ENCODE results near the gene LRRC61. TPM values are rescaled to one million over a fixed set of nuclear protein-coding genes. Genes with fewer than 3 reads are reported as not detected.

The LRRC61 gene
- total and polyA plus RNA-seq, 2 of the 13 experiments (the other 11 are each of a cell fraction or from before 2014, with no cell fraction given) = 33.0 to 34.8 TPM

GRCh38 chr7:150368096-150368883 lies 45.1 kb downstream of the LRRC61 start, which contains the start of gene REPIN1 (continued):
- TF ChIP-seq ZNF407 (CRISPR knock-in tag; IDR thresholded peaks at IDR 0.05; ENCODE audit: not compliant biosample characterization) (peak; percentile 80), ZBTB7B (CRISPR knock-in tag; IDR thresholded peaks at IDR 0.05) (peak; percentile 73; the same call in 1 of the 2 replicates), HNRNPH1 (optimal IDR thresholded peaks at IDR 0.05; ENCODE audit: low read depth, low read length) (no peak), MAX (IDR thresholded peaks at IDR 0.05) (peak; percentile 95), ZNF816 (CRISPR knock-in tag; IDR thresholded peaks at IDR 0.05; ENCODE audit: borderline replicate concordance) (peak; percentile 65; the same call in 1 of the 2 replicates), ZNF546 (CRISPR knock-in tag; conservative IDR thresholded peaks at IDR 0.05) (peak; percentile 83; the same call in 1 of the 2 replicates), ZFP82 (CRISPR knock-in tag; IDR thresholded peaks at IDR 0.05; ENCODE audit: borderline replicate concordance) (0 out of 2 replicates have a peak, but pooled peaks have one; percentile 69), BORCS8-MEF2B (CRISPR knock-in tag; IDR thresholded peaks at IDR 0.05) (peak; percentile 85), PHF21A (CRISPR knock-in tag; IDR thresholded peaks at IDR 0.05) (peak; percentile 72), LCORL (IDR thresholded peaks at IDR 0.05) (no peak), LCORL (CRISPR knock-in tag; IDR thresholded peaks at IDR 0.05) (peak; percentile 76; the same call in 1 of the 2 replicates), SAFB2 (CRISPR knock-in tag; IDR thresholded peaks at IDR 0.05; ENCODE audit: borderline replicate concordance, low read depth) (no peak), ZNF234 (CRISPR knock-in tag; conservative IDR thresholded peaks at IDR 0.05) (peak; percentile 51; the same call in 1 of the 2 replicates), CAMTA2 (CRISPR knock-in tag; IDR thresholded peaks at IDR 0.05; ENCODE audit: borderline replicate concordance) (no peak), CREB3 (CRISPR knock-in tag; IDR thresholded peaks at IDR 0.05) (peak; percentile 70; the same call in 1 of the 2 replicates), SYNCRIP (IDR thresholded peaks at IDR 0.05; ENCODE audit: insufficient read depth, low read depth, low read length) (no peak), TFDP2 (CRISPR knock-in tag; IDR thresholded peaks at IDR 0.05) (peak; percentile 83)

Measured in HepG2 (cell line).